ENCODE results near the gene CYP1B1.

- TF ChIP-seq CTCF (conservative IDR thresholded peaks at IDR 0.05; ENCODE audit: low read depth, low read length) (no peak), POLR2A (IDR thresholded peaks at IDR 0.05; ENCODE audit: low read depth, low read length) (no peak), BHLHE40 (IDR thresholded peaks at IDR 0.05; ENCODE audit: low read depth, low read length) (no peak), RCOR1 (IDR thresholded peaks at IDR 0.05; ENCODE audit: insufficient replicate concordance, low read length) (no peak), FOS (IDR thresholded peaks at IDR 0.05; ENCODE audit: low read depth, low read length) (no peak), SMC3 (IDR thresholded peaks at IDR 0.05; ENCODE audit: low read depth, low read length) (no peak), RFX5 (IDR thresholded peaks at IDR 0.05; ENCODE audit: low read depth, low read length) (no peak), MXI1 (IDR thresholded peaks at IDR 0.05; ENCODE audit: borderline replicate concordance, low read depth, low read length) (no peak), MAFK (IDR thresholded peaks at IDR 0.05; ENCODE audit: low read depth, low read length) (no peak), CEBPB (IDR thresholded peaks at IDR 0.05; ENCODE audit: low read depth, low read length) (no peak), NFE2L2 (IDR thresholded peaks at IDR 0.05; ENCODE audit: low read depth, low read length) (no peak)
- TF ChIP-seq, protein P1, sequence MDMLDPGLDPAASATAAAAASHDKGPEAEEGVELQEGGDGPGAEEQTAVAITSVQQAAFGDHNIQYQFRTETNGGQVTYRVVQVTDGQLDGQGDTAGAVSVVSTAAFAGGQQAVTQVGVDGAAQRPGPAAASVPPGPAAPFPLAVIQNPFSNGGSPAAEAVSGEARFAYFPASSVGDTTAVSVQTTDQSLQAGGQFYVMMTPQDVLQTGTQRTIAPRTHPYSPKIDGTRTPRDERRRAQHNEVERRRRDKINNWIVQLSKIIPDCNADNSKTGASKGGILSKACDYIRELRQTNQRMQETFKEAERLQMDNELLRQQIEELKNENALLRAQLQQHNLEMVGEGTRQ (IDR thresholded peaks at IDR 0.05; ENCODE audit: low read depth, low read length), result no peak
- TF ChIP-seq, protein P2, sequence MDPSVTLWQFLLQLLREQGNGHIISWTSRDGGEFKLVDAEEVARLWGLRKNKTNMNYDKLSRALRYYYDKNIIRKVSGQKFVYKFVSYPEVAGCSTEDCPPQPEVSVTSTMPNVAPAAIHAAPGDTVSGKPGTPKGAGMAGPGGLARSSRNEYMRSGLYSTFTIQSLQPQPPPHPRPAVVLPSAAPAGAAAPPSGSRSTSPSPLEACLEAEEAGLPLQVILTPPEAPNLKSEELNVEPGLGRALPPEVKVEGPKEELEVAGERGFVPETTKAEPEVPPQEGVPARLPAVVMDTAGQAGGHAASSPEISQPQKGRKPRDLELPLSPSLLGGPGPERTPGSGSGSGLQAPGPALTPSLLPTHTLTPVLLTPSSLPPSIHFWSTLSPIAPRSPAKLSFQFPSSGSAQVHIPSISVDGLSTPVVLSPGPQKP (IDR thresholded peaks at IDR 0.05; ENCODE audit: borderline replicate concordance, low read depth, low read length), result no peak
Measured at GRCh38 chr2:38073211-38074057, 2.5 kb downstream of the CYP1B1 start.

Measured in IMR-90 (cell line).